HepG2 (cell line): ENCODE data around the gene MIA. TPM values are rescaled to one million over a fixed set of nuclear protein-coding genes. Genes with fewer than 3 reads are reported as not detected.
"Not testable (repeated sequence)": the region's sequence is repeated elsewhere in the genome, so short reads cannot be mapped to it uniquely, and the experiment has no call there.

Experiments used
- ATAC-seq: fragments of 200-7000 bp; cut with Tn5 transposase; 3 replicates; pipeline ENCODE4 v1.9.1; 2020; ENCODE audit warnings: mild to moderate bottlenecking, moderate library complexity
- BruUV-seq: library from RNA; stranded (reverse); fragments of 400-500 nt; replicated peaks from 2 replicates; lab custom pipeline; 2021; lab: Mats Ljungman, UMichigan
- CTCF ChIA-PET: fragments of 300-600 bp; formaldehyde crosslinking; extraction: SDS; loops from one replicate; lab custom pipeline; 2021; ENCODE audit warnings: low total read pairs, inconsistent platforms, low intra/inter-chr PET ratio; lab: Yijun Ruan, JAX
- POLR2A ChIA-PET: fragments of 350-600 bp; sonication (Branson Sonifier 250); formaldehyde crosslinking; loops from one replicate; lab custom pipeline; 2020; ENCODE audit warnings: antibody characterized with exemption, inconsistent platforms; lab: Yijun Ruan, JAX
- DNase-seq: peaks from one replicate; pipeline ENCODE4 v3.0.0-alpha.2; 2015; ENCODE audit warnings: low spot score
- FAIRE-seq: peaks from 3 replicates; lab custom pipeline; 2011; peaks lifted over from hg19 to GRCh38; lab: Jason Lieb, UNC
- H2AFZ ChIP-seq: one replicate; pipeline ENCODE4 v1.6.1; 2011; ENCODE audit warnings: low read length, inconsistent platforms
- H3K27ac ChIP-seq: fragments of 300-600 bp; 3 replicates; pipeline ENCODE4 v1.8.0; 2011; ENCODE audit warnings: mixed run types, mild to moderate bottlenecking, mixed read lengths, low read length, inconsistent platforms; ENCODE audit not compliant: insufficient read depth; ENCODE audit errors: extremely low read length
- H3K27me3 ChIP-seq, 2 experiments: fragments of 200-600 bp in 1 of 2; 2 replicates in 1 of 2; 3 replicates in 1 of 2; pipeline versions ENCODE4 v1.6.0 to v1.8.0; 2011; ENCODE audit warnings: low read length in 2 of 2, mild to moderate bottlenecking in 2 of 2, moderate library complexity in 2 of 2, inconsistent platforms in 1 of 2; ENCODE audit not compliant: insufficient read depth in 2 of 2, control insufficient read depth in 1 of 2
- H3K36me3 ChIP-seq, 2 experiments: fragments of 200-600 bp in 1 of 2; replicated peaks in 1 of 2; 2 replicates in 1 of 2; 3 replicates in 1 of 2; pipeline versions ENCODE4 v1.5.1 to v1.8.0; 2011; ENCODE audit warnings: low read length in 2 of 2, inconsistent platforms in 1 of 2; ENCODE audit not compliant: insufficient read depth in 2 of 2, control insufficient read depth in 1 of 2
- H3K4me1 ChIP-seq: 2 replicates; pipeline ENCODE4 v1.5.1; 2012; ENCODE audit warnings: low read length, inconsistent platforms; ENCODE audit not compliant: insufficient read depth
- H3K4me2 ChIP-seq: 2 replicates; pipeline ENCODE4 v1.6.0; 2011; ENCODE audit warnings: low read depth, low read length, inconsistent platforms
- H3K4me3 ChIP-seq, 3 experiments: fragments of 200-600 bp in 1 of 3; sonication (generic), shearing (Covaris generic) in 1 of 3; replicated peaks in 1 of 3; 2 replicates each; pipeline ENCODE4 v1.5.1; 2011 to 2016; ENCODE audit warnings: low read length in 3 of 3, inconsistent platforms in 2 of 3, low read depth in 2 of 3, mild to moderate bottlenecking in 2 of 3, control low read depth in 1 of 3, mixed read lengths in 1 of 3; ENCODE audit not compliant: insufficient read depth in 1 of 3
- H3K79me2 ChIP-seq: one replicate; pipeline ENCODE4 v1.6.1; 2011; ENCODE audit warnings: low read length, inconsistent platforms; ENCODE audit not compliant: insufficient read depth
- H3K9ac ChIP-seq: 2 replicates; pipeline ENCODE4 v1.6.0; 2011; ENCODE audit warnings: mild to moderate bottlenecking, low read depth, low read length, inconsistent platforms; ENCODE audit not compliant: insufficient read depth
- H3K9me3 ChIP-seq: 2 replicates; pipeline ENCODE4 v1.5.1; 2012; ENCODE audit warnings: mild to moderate bottlenecking, low read length
- H4K20me1 ChIP-seq: 2 replicates; pipeline ENCODE4 v1.6.0; 2011; ENCODE audit warnings: inconsistent platforms, mild to moderate bottlenecking, low read length, moderate library complexity; ENCODE audit not compliant: insufficient read depth
- CTCF ChIP-seq: sonication (generic); formaldehyde crosslinking; IDR thresholded peaks from 2 replicates; pipeline ENCODE4 v1.5.0; 2020; ENCODE audit warnings: mild to moderate bottlenecking, missing genetic modification reagents, moderate library complexity
- GABPB1 ChIP-seq: IDR thresholded peaks from 2 replicates; pipeline ENCODE4 v1.6.1; 2016; ENCODE audit warnings: mild to moderate bottlenecking, missing genetic modification reagents, moderate library complexity, missing compliant biosample characterization
- RARA ChIP-seq: IDR thresholded peaks from 2 replicates; pipeline ENCODE4 v1.6.1; 2016; ENCODE audit warnings: missing genetic modification reagents, missing compliant biosample characterization
- SALL1 ChIP-seq: sonication (generic); formaldehyde crosslinking; IDR thresholded peaks from 2 replicates; pipeline ENCODE4 v1.8.0; 2022; ENCODE audit warnings: mild to moderate bottlenecking, missing genetic modification reagents
- SMC3 ChIP-seq: IDR thresholded peaks from 2 replicates; pipeline ENCODE4 v1.6.1; 2011; ENCODE audit warnings: low read length, improper control_type of control experiment
- STAG1 ChIP-seq: sonication (generic); formaldehyde crosslinking; IDR thresholded peaks from 2 replicates; pipeline ENCODE4 v1.4.0; 2020; ENCODE audit warnings: missing genetic modification reagents
- WGBS: methylation state at CpG from one replicate; pipeline ENCODE4 v1.1.6; 2017; ENCODE audit warnings: low lambda C conversion rate; 5-methylcytosine and 5-hydroxymethylcytosine counted together
- in situ Hi-C: cut with HindIII; loops from 2 replicates; pipeline ENCODE4 v1.10.0; 2017; ENCODE audit warnings: low pct_unique_long_range_greater_than_20kb; ENCODE audit not compliant: extremely low pct_ligation_motif_present
- intact Hi-C: fragments of 100-400 bp; cut with micrococcal nuclease; formaldehyde crosslinking; loops from one replicate; pipeline ENCODE4 v1.10.0; 2022; ENCODE audit not compliant: unreplicated experiment
- polyA plus RNA-seq, 8 experiments: library from polyadenylated mRNA; depleted of rRNA in 3 of 8; stranded (reverse) in 7 of 8; unstranded in 1 of 8; fragments of >200 nt; fragmentation: Illumina TruSeq in 4 of 8; extraction: Trizol in 4 of 8; gene quantifications; 2 replicates each; pipeline versions ENCODE4 v1.2.1 to v1.2.3, GENCODE V29; 2011 to 2016; ENCODE audit warnings: low read depth in 4 of 8, missing spikeins in 1 of 8, mixed read lengths in 1 of 8; ENCODE audit not compliant: insufficient read depth in 1 of 8
- total RNA-seq, 5 experiments: library from RNA; depleted of rRNA; stranded (reverse); fragments of >200 nt; fragmentation: Illumina TruSeq; extraction: Trizol; gene quantifications; 2 replicates each; pipeline ENCODE4 v1.2.3, GENCODE V29; 2016; ENCODE audit warnings: low read depth in 1 of 5
- TF ChIP-seq, protein P1 (sequence below): sonication (generic); formaldehyde crosslinking; IDR thresholded peaks from 2 replicates; pipeline ENCODE4 v1.4.0; 2020; ENCODE audit warnings: missing genetic modification reagents

Gene MIA
- total and polyA plus RNA-seq, 2 of the 13 experiments (the other 11 are each of a cell fraction or from before 2014, with no cell fraction given) = 0.61 TPM; not detected in 1

DNA sequence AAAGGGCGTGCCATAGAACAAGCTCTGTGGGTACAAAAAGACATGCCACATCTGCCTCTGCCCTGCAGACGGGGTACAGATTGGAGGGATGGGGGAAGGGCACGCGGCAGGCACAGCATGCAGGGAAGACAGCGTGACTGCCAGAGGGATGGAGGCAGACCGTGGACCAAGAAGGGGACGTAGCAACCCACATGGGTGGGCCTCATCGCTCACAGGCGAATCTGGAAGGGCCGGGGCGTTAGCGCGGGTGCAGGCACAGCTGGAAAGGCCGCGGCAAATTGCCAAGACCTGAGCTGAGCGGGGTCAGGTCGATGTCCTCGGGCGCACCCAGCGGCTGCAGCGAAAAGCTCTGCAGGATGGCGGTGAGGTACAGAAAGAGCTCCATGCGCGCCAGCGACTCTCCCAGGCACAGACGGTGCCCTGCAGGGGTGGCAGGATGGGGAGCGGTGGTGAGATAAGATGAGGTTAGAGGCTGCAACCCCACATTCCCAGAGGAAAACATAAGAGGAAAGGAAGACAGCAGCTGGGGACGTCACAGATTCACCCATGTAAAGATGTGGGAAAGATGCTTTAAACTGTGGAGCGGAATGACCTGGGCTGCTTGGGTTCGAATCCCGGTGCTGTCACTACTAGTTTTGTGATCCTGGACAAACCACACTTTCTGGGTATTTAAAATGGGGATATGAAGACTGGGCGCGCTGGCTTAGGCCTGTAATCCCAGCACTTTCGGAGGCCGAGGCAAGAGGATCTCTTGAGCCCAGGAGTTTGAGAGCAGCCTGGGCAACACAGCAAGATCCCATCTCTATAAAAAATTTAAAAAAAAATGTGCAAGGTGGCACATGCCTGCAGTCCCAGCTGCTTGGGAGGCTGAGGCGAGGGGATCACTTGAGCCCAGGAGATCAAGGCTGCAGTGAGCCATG lies 43.4 kb downstream of the MIA start (continued):
- TF ChIP-seq, protein P1, sequence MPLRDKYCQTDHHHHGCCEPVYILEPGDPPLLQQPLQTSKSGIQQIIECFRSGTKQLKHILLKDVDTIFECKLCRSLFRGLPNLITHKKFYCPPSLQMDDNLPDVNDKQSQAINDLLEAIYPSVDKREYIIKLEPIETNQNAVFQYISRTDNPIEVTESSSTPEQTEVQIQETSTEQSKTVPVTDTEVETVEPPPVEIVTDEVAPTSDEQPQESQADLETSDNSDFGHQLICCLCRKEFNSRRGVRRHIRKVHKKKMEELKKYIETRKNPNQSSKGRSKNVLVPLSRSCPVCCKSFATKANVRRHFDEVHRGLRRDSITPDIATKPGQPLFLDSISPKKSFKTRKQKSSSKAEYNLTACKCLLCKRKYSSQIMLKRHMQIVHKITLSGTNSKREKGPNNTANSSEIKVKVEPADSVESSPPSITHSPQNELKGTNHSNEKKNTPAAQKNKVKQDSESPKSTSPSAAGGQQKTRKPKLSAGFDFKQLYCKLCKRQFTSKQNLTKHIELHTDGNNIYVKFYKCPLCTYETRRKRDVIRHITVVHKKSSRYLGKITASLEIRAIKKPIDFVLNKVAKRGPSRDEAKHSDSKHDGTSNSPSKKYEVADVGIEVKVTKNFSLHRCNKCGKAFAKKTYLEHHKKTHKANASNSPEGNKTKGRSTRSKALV (CRISPR knock-in tag) = peak; percentile 66; the same call in 1 of the 2 replicates
- 0 out of 2 replicates have a peak, but pooled peaks have one; percentile 29 for TF ChIP-seq RARA (CRISPR knock-in tag)
- 0 out of 2 replicates have a peak, but pooled peaks have one; percentile 6 for TF ChIP-seq SALL1 (CRISPR knock-in tag)
- peak; percentile 40; the same call in 1 of the 2 replicates for TF ChIP-seq GABPB1 (CRISPR knock-in tag)

GRCh38 chr19:40819479-40820234 lies 44.3 kb downstream of the MIA start:
- peak; percentile 56 for FAIRE-seq
- peaks cover 28% of the 10 kb centered on the region for H3K4me1 ChIP-seq
- H3K27me3 ChIP-seq, H3K27ac ChIP-seq, intact Hi-C loops, ATAC-seq, H3K9me3 ChIP-seq, H2AFZ ChIP-seq, DNase-seq, H4K20me1 ChIP-seq, H3K4me3 ChIP-seq, POLR2A ChIA-PET, H3K9ac ChIP-seq, BruUV-seq, H3K79me2 ChIP-seq, H3K4me2 ChIP-seq, H3K36me3 ChIP-seq: not testable (repeated sequence)
- WGBS = 47% methylated on average over 6 of the region's 6 CpGs
- TF ChIP-seq SMC3 = peak; percentile 38; the same call in 1 of the 2 replicates
- peak; percentile 40; the same call in 1 of the 2 replicates for TF ChIP-seq STAG1 (CRISPR knock-in tag)
- TF ChIP-seq CTCF = peak; percentile 49
- CTCF ChIA-PET = interaction anchor here (1.6 kb wide), 1 partner anchor 157 kb away, joined by 8 read pairs; no protein-coding TSS in a partner anchor
- in situ Hi-C loops = loop anchor here (10.0 kb wide), 1 partner anchor 315 kb away; no protein-coding TSS in a partner anchor
